Astrocyte of the spinal cord (primary cell): ENCODE measurements around the gene LEMD1.
"Not testable (repeated sequence)": the region's sequence is repeated elsewhere in the genome, so short reads cannot be mapped to it uniquely, and the experiment has no call there.

Experiments used
- DNase-seq: peaks from one replicate; pipeline ENCODE4 v3.0.0; 2011; ENCODE audit warnings: low read depth, low spot score
- H3K4me3 ChIP-seq: 2 replicates; pipeline ENCODE4 v1.5.1; 2011; ENCODE audit warnings: low read depth, mild to moderate bottlenecking, low read length, moderate library complexity
- CTCF ChIP-seq: IDR thresholded peaks from 2 replicates; pipeline ENCODE4 v1.5.1; 2012; ENCODE audit warnings: low read depth, mild to moderate bottlenecking, low read length, inconsistent platforms
- in situ Hi-C: cut with HindIII; loops from 2 replicates; pipeline ENCODE4 v1.10.0; 2017; ENCODE audit warnings: low sequenced_read_pairs

Gene LEMD1

GRCh38 chr1:205396967-205397616 lies 24.8 kb downstream of the LEMD1 start:
- peak; percentile 60 for TF ChIP-seq CTCF
- peak; percentile 12 for DNase-seq
- in situ Hi-C loops = no loop called here
- no peak overlapping the region for H3K4me3 ChIP-seq

GRCh38 chr1:205395616-205396015 lies 26.2 kb downstream of the LEMD1 start:
- no peak for DNase-seq
- H3K4me3 ChIP-seq = no peak overlapping the region
- in situ Hi-C loops = no loop called here
- no peak for TF ChIP-seq CTCF

GRCh38 chr1:205392650-205393049 lies 29.2 kb downstream of the LEMD1 start:
- in situ Hi-C loops = no loop called here
- no peak overlapping the region for H3K4me3 ChIP-seq
- DNase-seq = no peak
- TF ChIP-seq CTCF = no peak

GRCh38 chr1:205391386-205391785 lies 30.5 kb downstream of the LEMD1 start:
- in situ Hi-C loops = no loop called here
- DNase-seq = no peak
- no peak for TF ChIP-seq CTCF
- H3K4me3 ChIP-seq = no peak overlapping the region

GRCh38 chr1:205387845-205388244 lies 34.0 kb downstream of the LEMD1 start:
- DNase-seq = no peak
- H3K4me3 ChIP-seq = no peak overlapping the region
- in situ Hi-C loops = no loop called here
- no peak for TF ChIP-seq CTCF

- H3K4me3 ChIP-seq, in situ Hi-C loops, DNase-seq: not testable (repeated sequence)
These were observed 38.9 kb downstream of the LEMD1 start for GRCh38 chr1:205382990-205383389.

- DNase-seq = no peak
- in situ Hi-C loops = no loop called here
- H3K4me3 ChIP-seq = no peak overlapping the region
- TF ChIP-seq CTCF = no peak
These were observed 39.3 kb downstream of the LEMD1 start for GRCh38 chr1:205382561-205382960.
